SW 1271 (cell line): ENCODE measurements around the gene ABHD16A.

ENCODE experiments used
- DNase-seq, 2 experiments: peaks; one replicate each; lab custom pipeline; 2025; lab: John Stamatoyannopoulos, UW

Gene ABHD16A

DNA sequence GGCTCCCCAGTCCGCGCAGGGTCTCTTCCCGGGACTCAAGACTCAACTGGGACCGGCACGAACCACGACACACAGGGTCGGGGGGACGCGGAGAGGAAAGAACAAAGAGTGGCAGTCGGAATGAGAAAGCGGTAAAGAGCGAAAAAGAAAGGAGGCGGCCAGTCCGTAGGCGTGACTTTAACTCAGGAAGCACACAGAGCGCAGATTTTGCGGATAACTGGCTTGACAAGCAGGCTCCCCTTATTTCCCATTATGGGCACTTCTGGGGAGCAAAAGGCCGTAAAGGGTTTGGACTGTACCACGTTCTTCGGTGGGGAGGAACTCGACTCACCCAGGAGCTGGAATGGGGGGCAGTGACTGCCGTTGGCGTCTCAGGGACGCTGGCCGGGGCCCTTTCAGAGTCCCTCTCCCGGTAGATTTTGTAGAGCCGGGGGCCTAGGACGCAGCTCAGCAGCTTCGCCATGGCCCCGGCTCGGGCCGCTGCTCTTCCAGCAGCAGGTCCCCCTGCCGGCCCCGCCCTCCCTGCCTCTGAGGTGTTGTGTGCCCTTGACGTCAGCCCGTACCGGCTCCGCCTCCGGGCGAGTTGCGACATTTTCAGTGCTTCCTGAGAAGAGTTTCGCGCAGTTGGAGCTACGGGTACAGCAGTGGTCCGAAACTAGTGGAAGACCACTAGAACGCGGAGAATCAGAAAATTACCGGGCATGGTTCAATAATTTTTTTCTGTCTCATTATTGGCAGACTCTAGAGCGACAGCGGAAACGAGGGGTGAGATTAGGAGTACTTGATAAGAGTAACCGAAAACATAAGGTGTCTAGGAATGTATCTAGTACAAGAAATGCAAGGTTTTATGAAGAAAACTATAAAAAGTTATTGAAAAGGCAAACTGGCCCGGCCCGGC lies at the start of gene ABHD16A:
TSS of gene ABHD16A (minus strand) at position 506 of the 898 bp plus-strand sequence. CDS start at position 463, 43 bp downstream.
- DNase-seq: peak; percentile 92 to 97

DNA sequence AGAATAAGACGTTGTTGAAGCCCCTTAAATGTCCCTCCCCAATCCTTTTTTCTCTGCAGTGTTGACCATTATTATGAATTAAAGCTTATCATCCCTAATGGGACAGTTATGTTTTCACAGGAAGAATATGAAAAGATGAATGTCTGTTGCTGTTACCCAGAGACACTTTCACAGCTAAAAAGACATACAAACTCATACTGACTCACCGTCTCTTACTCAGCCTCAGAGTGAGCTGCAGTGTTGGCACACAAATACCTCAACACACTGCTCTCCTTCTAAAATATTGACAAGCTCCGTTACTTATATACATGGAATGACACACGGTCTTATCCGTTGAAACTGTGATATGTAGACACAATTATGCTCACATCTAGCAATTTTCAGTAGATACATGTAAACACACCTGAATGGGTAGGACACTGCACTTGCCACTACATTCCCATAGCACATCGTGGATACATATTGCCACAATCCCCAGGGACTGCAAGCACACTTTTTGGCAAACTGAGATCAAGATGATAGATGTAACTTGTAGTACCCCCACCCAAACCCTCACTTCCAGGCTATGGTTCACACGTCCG lies 49.7 kb upstream of the ABHD16A start:
- DNase-seq: peak in 1 of 2 experiments; percentile 21

DNA sequence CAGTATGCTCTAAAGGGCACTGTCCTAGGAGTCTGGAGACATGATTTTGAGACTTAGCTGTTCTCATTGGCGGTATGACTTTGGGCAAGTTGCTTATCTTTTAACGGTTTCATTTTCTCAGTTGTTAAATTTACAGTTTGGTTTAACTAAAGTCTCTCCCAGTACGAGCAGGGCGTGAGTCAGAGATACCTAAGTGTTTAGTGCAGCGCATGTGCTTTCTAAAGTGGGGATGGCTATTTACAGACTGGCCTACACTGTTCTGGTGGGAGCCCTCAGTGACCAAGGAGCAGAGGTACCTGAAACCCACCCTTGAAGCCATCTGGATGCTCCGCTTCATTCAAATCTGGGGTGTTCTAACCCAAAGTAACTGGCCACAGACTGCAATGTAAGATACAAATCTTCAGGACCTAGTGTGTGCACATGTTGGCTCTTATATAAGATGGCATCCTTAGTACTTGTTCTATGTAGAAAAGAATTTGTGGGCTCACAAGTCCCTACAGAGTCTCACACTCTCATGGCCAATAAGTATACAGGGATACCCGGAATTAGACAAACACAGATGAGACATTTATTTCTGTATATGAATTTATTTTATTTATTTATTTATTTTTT lies 47.4 kb upstream of the ABHD16A start:
- no peak for DNase-seq

DNA sequence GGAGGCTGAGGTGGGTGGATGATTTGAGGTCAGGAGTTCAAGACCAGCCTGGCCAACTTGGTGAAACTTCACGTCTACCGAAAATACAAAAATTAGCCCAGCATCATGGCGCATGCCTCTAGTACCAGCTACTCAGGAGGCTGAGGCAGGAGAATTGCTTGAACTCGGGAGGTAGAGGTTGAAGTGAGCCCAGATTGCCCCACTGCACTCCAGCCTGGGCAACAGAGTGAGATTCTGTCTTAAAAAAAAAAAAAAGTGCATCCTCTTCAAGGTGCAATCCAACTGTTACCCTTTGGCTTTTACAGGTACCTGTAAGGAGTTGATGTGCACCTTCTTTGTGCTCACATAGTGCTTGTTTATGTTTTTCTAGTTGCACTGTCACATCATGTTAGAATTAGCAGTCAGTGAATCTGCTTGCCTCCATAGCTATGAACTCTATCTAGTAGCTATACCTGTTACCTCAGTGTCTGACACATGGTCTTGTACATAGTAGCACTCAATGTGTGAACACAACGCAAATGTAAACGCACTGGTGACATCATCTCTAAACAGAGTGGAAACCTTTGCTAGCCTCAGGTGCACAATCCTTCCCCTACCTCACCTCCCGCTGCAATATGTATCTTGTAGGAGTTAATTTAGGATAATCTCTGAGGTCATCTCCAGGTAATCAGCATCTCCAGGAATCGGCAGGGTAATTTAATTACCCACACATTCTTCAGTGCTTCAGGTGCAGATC lies 46.3 kb upstream of the ABHD16A start:
- DNase-seq: no peak

DNA sequence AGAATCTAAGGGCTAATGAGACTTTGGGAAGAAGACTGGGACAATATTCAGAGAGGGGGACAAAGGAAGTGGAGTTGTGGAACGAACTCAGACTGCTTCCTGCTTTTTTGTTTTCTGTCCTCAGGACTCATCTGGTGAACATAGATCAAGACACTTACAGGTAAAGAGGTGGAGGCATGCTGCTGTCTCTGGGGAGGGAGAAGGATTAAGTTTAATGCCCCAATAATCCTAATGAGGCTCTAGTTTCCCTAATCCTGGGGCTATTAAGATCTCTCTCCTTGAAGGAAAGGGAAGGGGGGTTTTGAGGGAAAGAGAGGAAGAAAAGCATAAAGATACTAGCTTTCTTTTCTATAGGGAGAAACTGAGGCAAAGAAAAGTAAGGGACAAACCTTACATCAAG lies 41.3 kb upstream of the ABHD16A start:
- no peak for DNase-seq

DNA sequence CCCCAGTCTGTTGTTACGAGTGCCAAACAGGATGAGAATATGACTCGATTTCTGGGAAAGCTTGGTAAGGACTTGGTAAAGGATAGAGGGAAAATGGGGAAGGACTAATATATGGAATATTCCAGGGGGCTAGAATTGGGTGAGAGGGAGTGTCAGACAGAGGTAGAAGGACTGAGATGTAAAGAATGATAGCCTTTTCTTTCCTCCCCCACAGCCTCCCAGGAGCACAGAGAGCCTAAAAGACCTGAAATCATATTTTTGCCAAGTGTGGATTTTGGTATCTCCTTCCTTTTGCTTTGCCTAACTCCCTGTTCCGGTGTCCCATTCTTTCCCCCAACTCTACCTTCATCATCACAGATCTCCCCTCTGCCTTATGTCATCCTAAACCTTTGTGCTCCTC lies 39.8 kb upstream of the ABHD16A start:
- no peak for DNase-seq

DNA sequence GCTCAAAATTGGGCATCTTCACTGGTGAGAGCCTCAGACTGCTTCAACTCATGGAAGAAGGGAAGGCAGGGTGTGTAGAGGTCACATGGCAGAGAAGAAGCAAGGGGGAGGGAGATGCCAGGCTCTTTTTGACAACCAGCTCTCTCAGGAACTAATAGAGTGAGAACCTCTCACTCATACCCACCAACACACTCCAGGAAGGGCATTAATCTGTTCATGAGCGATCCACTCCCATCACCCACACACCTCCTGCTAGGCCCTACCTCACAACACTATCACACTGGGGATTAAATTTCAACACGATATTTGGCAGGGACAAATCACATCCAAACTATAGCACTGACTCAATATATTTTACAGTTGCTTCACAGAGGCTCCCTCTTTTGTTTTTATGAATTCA lies 38.7 kb upstream of the ABHD16A start:
- DNase-seq: no peak

DNA sequence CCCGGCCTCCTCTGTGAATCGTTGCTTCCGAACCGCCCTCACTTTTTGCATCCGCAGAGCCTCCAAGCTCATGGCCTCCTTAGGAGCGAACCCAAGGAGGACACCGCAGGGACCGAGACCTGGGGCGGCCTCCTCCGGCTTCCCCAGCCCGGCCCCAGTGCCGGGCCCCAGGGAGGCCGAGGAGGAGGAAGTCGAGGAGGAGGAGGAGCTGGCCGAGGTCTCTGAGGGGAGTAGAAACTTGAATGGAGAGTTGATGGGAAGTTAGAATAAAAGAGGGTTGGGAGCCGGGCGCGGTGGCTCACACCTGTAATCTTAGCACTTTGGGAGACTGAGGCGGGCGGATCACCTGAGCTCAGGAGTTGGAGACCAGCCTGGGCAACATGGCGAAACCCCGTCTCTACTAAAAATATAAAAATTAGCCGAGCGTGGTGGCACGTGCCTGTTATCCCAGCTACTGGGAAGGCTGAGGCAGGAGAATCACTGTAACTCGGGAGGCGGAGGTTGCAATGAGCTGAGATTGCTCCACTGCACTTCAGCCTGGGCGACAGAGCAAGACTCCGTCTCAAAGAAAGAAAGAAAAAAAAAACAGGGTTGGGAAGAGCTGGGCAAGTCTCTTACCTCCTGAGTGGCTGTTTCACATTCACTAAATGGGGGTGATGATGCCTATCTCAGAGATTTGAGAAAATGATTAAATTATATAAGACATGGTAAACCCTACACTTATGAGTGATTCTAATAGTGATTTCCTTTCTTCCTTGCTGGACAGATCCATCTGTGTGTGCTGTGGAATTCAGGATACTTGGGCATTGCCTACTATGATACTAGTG lies 37.5 kb upstream of the ABHD16A start:
- DNase-seq: peak in 1 of 2 experiments; percentile 15

DNA sequence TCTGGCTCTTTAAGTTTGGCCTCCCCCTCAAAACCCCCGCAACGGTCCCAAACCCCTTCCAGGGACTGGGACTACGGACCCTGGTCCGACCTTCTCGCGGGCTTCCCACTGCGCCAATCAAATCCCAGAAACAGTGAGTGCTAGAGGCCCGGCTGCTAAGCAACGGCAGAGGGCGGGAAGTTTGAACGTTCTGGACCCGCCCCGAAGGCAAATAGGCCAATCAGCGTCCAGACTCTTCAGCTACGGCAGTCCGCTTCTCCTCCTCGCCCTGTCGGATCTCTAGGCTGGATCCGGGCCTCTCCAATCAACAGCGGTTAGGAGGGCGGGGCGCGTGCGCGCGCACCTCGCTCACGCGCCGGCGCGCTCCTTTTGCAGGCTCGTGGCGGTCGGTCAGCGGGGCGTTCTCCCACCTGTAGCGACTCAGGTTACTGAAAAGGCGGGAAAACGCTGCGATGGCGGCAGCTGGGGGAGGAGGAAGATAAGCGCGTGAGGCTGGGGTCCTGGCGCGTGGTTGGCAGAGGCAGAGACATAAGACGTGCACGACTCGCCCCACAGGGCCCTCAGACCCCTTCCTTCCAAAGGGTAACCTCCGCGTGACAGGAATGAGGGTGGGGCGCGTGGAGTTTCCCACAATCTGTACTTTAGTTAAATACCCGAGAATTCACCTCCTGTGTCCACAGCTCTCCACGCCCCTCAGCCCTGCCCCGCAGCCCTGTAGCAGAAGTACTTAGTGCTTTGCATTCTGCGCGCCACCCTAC lies 36.7 kb upstream of the ABHD16A start, which contains the start of gene MSH5:
TSS of gene MSH5 (plus strand) at position 367 of the 758 bp plus-strand sequence. CDS start 462 bp downstream, outside the sequence.
- DNase-seq: peak; percentile 95 to 100

DNA sequence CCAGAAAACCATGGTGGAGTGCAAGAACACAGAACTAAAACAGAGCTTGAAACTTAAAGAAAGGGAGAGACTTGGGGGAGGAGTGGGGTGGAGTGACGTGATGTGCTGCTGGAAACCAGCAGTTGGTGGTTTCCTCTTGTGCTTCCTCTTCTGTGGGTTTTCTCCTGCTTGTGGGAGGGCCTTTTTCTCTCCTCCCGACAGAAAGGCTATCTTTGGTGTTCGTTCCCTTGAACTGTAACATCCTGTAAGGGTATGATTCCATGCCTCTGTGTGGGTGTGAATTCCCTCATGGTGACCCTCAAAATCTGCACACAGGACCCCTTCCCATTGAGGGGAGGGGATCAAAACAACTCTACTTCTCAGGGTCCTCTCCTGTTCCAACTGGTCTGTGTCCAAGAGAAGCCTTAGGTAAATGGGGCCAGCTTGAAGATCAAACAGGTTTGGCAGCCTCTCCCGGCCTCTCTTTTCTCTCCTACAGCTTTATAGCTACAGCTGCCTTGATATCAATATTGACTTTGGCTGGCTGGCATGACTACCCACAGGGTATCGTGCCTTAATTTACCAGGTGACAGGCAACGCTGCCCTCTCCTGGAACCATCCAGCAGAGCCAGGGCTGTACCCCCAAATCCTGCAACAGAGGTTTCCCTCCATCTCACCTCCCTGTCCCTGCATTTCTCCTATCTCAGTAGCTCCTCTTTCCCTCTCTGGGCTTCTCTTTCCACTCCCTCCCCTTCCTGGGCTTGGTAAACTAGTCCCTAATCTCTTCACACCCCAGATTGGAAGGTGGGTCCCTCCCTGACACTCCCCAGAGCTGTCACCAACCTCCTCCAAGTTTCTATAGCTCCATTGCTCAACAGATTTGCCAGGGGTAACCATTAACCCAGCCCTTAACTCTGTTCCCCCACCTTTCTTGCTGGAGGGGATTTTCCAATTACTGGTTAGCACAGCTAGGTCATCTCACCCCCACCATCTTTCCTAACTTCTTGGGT lies 35.2 kb upstream of the ABHD16A start:
- DNase-seq: peak; percentile 65 to 87

DNA sequence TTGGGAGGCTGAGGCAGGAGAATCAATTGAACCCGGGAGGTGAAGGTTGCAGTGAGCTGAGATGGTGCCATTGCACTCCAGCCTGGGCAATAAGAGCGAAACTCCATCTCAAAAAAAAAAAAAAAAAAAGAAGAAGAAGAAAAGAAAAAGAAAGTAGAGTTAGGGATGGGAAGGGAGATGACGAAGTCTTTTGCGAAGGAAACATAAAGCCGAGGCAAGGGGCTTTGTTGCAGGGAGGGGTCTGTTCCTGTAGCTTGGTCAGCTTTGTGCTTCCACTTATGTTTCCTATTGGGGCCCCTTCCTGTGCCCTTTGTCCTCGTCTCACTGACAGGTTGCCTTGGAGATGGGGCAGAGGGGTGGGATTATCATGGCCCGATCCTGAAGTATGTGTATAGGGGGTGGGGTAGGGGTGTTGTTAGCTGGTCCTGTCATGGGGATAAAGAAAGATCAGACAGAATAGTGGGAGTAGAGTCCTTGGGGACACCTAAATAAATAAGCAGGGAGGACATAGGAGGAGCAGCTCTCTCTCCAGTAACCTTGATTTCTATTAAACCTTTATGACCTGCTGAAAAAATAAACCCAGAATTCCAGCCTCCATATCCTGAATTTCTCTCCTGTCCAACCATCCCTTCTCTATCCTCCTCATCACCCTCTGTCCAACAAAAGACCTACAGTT lies 34.3 kb upstream of the ABHD16A start:
- DNase-seq: no peak

DNA sequence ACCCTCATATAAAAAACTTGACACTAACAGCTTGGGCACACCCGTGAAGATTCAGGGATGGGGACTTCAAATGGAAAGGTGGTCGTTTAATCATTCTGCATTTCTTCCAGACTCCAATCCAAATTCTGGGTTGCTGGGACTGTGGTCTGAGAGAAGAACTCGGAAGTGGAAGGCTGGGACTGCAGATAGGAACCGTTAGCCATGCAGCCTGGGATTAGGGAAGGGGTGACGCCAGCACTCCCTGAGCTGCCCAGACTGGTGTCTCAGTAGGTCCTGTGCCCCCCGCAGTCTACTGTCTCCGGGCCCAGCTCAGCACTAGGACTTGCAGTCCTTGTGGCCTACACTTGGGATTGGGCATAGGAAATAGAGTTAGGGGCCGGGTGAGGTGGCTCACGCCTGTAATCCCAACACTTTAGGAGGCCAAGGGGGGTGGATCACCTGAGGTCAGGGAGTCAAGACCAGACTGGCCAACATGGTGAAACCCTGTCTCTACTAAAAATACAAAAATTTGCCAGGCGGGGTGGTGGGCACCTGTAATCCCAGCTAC lies 33.7 kb upstream of the ABHD16A start:
- no peak for DNase-seq

DNA sequence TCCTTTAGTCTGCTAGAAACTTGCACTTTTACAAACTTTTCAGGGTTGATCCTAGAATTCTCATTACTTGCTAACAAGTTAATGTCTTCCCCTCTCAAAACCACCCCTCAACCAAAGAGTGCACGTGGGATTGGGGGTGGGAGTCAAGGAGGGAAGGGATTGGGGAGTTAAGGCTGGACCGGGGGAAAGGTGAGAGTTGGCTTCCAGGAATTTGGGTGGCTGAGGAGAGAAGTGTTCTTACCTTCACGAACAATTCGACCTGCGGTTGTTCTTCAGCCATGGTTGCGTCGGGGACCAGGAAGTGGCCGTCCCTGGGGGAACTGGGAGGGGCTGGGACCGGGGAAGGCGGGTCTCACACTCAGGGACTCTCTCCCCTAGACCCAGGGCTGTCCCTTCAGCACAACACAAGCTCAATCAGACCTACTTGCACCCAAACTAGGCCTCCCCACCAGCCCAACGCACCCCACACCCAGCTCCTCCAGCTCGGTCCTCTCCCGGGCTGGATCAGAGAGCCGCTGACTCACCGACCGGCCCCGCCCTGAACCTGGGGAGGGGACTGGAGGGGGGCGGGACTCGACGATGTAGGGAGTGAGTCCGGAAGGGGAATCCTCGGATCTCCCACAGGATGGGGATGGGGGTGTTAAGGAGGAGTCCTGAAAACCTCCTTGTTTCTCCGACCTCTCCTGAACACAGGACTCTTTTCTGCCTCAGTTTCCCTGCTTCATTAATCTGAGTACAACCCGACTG lies 33.1 kb upstream of the ABHD16A start, which contains the start of gene CLIC1:
TSS of gene CLIC1 (minus strand) at position 510 of the 747 bp plus-strand sequence. CDS start at position 280, 230 bp downstream.
- DNase-seq: peak; percentile 80 to 91

DNA sequence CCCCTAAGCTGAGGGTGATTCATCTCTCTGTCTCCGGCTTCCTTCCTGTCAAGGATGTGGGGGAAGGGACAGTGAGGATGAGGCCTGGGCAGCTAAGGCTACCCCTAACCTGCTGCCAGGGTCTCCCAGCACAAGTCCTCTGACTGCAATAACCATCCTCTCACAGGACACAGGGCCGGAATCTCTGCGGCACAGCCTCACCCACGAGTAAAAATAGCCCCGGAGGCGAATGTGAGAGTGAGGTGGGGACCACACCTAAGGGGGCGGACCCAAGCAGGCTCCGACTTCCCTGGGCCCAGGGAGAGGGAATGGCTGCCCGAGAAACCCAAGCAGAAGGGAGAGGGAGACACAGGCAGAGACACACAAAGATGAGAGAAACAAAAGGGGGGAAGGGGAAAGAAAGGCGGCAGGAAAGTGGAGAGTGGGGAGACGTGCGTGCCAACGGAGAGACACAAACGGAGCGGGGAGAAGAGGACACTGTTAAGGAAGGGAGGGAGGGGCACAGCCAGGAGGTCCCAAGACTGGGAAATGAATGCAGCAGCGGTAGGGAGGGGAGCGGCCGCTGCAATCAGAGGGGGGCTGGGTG lies 31.8 kb upstream of the ABHD16A start:
- peak; percentile 73 to 89 for DNase-seq

DNA sequence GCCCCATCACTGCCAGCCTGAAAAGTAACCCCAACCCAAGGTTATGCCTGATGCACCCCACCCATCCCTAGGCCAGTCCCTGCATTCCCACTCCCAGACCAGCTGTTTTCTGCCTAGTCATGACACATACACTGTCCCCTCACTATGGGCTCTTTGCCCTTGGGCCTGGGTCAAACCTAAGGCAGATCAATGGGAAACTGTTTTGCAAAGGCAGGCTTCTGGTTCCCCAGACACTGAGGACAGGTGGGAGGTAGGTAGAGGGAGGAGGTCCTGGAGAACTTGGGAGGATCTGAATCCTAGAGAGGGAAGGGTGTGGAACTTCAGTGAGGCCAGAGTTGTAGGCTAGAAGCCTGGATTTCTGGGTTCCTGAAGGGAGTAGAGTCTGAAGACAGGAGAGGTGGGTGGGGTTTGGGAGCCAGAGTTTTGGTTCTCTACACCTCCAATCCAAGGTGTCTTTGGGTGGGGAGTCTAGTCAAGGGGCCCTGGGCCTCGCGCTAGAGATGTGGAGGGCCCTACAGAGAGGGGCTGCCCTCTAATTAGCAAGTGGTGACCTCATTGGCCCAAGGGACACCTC lies 31.2 kb upstream of the ABHD16A start:
- DNase-seq: no peak

DNA sequence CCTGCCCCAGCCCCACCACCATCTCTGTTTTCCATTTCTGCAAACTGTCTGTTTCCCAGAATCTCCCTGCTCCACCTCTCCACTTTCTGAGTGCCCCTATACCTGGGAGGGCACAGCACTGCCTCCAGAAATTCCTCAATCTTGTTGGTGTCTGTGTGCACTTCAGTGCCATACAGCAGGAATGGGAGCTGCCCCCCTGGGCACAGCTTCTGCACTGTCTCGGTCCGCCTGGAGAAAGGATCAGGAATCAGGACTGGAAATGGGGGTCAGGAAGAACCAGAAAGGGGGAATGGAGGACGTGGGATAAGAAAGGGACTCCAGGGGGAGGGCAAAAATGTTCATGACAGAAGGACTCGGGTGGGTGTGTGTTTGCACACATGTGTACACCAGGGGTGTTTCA lies 30.6 kb upstream of the ABHD16A start:
- DNase-seq: no peak

DNA sequence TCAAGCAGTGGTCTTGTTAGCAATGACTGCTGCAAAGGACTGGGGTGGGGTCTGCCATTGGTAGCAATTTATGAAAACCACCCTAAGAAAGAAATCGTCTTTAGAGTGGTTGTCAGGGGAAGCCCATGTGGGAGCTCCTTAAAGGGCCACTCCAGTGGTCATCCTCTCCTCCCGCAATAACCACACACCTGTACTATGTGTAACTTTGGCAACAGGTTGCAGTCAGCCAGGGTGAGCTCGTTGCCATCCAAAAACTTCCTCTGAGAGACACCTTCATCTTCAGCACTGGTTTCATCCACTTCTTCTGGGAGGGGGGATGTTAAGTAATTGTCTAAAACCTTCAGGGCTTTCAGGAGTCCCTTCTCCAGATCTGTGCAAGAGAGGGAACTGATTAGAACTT lies 28.9 kb upstream of the ABHD16A start:
- DNase-seq: no peak
